Choroid plexus epithelial cell (primary cell): ENCODE measurements around the gene UBE2J2.
A peak's percentile ranks its signal among the peaks of the same experiment; 100 is the strongest.

Experiments used
- DNase-seq: peaks from one replicate; pipeline ENCODE4 v3.0.0-alpha.2; 2010; ENCODE audit warnings: low read depth
- H3K4me3 ChIP-seq: 2 replicates; pipeline ENCODE4 v1.5.1; 2011; ENCODE audit warnings: low read depth, mild to moderate bottlenecking, control low read depth, low read length, moderate library complexity
- CTCF ChIP-seq: conservative IDR thresholded peaks from 2 replicates; pipeline ENCODE4 v1.5.1; 2011; ENCODE audit warnings: low read depth, mild to moderate bottlenecking, control low read depth, inconsistent platforms, low read length, moderate library complexity

The UBE2J2 gene

GRCh38 chr1:1211541-1212441 lies 61.9 kb downstream of the UBE2J2 start:
- no peak for TF ChIP-seq CTCF
- H3K4me3 ChIP-seq = no peak overlapping the region
- DNase-seq = no peak

- TF ChIP-seq CTCF = no peak
- no peak overlapping the region for H3K4me3 ChIP-seq
- no peak for DNase-seq
Measured at GRCh38 chr1:1210726-1211540, 62.7 kb downstream of the UBE2J2 start.

- H3K4me3 ChIP-seq = no peak overlapping the region
- DNase-seq = peak; percentile 40
- no peak for TF ChIP-seq CTCF
Measured at GRCh38 chr1:1208713-1209433, 64.8 kb downstream of the UBE2J2 start.

GRCh38 chr1:1207571-1207892 lies 66.1 kb downstream of the UBE2J2 start:
- H3K4me3 ChIP-seq = no peak overlapping the region
- no peak for TF ChIP-seq CTCF
- DNase-seq = no peak

- TF ChIP-seq CTCF = no peak
- H3K4me3 ChIP-seq = no peak overlapping the region
- DNase-seq = no peak
Measured at GRCh38 chr1:1206966-1207531, 66.6 kb downstream of the UBE2J2 start.

GRCh38 chr1:1206376-1206965 lies 67.2 kb downstream of the UBE2J2 start, which contains the start of gene TNFRSF18:
TSS of gene TNFRSF18 (minus strand) at chr1:1206592. CDS start at chr1:1206571, 21 bp downstream.
- H3K4me3 ChIP-seq = peak within 1 kb of the TSS; percentile 24
- no peak for TF ChIP-seq CTCF
- peak; percentile 11 for DNase-seq
